Head of caudate nucleus (tissue), 42 donors: ENCODE data around the gene ADAM15.
A peak's percentile ranks its signal among the peaks of the same experiment; 100 is the strongest.

Source experiments
- DNase-seq, 42 donors: peaks; one replicate each; pipeline versions ENCODE4 v3.0.0 to v3.0.0-alpha.2; 2020 to 2021; ENCODE audit warnings: mixed read lengths in 7 of 42
- intact Hi-C: fragments of 100-400 bp; cut with DNase I; formaldehyde crosslinking; loops from one replicate; pipeline ENCODE4 v1.15.0; 2022

Gene ADAM15

GRCh38 chr1:155010211-155010918 lies 40.8 kb upstream of the ADAM15 start:
- intact Hi-C loops, result no loop called here
- DNase-seq, result peak in 1 of 42 donors; percentile 21

DNA sequence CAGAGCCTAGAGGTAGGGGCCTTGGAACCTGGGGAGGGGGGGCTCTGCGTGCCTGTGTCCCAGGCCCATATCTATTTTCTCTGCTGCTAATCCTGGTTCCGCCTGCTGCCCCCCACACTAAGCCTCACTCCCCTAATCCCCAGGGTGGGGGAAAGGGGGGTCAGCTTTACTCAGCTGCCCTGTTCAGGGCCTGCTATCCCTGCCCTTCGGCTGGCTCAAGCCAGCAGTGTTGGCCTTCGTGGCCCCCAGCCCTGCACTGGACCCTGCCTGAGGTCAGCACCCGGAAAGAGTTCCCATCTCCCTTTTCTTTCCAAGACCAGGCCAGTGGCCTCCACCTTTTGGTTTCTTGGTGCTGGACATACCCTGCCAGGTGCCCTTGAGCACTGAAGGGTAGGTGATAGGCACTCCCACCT lies 40.1 kb upstream of the ADAM15 start:
- intact Hi-C loops, result no loop called here

DNA sequence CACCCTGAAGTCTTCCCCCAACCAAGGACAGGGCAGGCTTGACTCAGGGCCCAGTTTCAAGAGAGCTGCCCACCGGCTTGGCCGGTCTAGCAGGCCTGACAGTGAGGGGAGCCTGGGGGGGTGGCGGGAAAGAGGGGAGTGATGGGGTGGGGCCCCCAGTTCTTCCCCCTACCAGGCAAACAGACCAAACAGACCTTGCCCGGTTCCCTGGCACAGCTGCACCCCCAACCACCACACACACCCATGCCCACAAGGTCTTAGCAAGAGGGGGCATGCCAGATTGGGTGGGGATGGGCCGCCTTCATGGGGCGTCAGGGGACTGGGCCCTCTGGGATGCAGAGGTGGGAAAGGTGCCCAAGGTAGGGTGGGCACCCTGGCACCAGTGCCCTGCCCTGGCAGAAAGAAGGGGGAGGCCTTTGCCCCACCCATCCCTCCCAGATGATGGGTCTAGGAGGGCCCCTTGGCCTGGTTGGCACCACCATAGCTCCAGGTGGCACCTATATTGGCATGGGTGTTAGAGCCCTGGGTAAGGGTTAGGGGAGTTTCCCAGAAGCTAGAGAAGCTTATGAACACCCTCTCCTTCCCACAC lies 39.6 kb upstream of the ADAM15 start:
- intact Hi-C loops, result no loop called here
- no peak for DNase-seq

More for the DNA sequence above, 40.1 kb upstream of the ADAM15 start:
- DNase-seq, result no peak

DNA sequence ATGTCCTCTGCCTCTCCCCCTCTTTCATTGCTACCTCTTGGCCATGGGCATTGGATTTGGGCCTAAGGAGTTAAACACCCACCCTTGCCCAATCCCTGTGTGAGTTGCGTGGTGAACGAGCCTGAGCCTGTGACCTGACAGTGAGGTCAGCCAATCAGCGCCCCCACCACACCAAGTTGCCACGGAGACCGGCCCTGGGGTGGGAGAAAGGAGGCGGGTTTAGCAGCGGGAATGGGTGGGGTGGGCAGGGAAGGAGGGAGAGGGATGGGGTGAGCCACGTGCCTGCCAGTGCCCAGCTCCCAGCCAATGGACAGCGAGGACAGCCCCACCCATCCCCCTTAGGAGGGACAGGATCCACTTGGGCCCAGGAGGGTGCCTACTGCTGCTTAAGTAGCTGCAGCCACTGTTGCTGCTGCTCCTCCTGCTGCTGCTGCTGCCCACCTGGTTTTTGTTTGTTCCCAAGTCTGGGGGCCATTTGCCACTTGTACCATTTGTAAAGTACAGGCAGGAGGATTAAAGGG lies 39.0 kb upstream of the ADAM15 start:
- intact Hi-C loops, result no loop called here
- DNase-seq, result peak; percentile 66 to 95 (median 85)

DNA sequence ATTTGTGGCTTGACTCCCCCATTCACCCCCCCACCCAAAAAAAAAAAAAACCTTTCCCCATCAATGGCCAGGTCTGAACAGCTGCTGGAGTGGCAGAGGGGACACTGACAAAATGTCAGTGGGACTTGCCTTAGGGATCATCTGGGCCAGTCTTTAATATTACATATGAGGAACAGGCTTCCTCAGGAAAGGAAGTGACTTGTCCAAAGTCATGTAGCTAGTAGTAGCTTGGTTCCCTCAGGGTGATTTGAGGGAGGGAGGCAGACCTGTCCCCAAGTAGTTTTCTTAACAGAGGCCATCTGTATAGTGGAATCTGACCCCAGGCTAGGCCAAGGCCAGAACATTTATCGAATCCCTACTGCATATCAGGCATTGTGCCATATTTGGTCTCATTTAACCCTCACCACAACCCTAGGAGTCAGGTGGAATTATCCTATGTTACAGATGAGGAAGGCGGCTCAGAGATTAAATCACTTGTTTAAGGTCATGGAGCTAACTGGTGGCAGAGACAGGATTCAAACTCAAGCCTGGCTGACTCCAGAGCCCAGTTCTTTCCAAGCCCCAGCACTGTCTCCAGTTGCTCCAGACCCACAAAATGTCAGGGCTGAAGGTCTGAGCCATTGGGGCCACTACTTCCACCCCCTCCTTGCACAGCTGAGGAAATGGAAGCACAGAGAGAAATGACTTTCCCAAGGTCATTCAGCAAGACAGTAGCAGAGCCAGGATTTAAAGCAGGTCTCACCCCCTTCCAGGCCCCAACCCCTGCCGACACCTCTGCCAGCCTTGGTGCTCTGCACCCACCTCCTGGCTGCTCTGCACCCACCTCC lies 38.1 kb upstream of the ADAM15 start:
- intact Hi-C loops, result no loop called here
- DNase-seq, result no peak

DNA sequence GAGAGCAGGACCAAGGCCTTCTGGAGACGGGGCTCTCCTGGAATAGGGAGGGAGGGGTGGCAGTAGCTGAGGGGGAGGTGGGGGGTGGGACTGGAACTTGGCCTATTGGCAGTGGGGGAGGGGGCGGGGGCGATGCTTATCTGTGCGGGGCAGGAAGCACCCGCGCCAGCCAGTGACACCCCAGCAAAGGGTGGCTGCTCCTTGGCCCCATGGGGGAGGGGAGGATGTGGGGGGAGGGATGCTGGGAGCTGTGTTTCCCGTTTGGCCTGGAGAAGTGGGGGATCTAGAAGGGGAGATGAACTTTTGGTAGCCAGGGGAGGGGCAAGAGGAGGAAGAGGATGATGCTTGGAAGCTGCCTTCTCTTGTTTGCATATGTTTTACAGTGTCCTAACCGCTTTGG lies 37.5 kb upstream of the ADAM15 start:
- no peak for DNase-seq
- intact Hi-C loops, result no loop called here

GRCh38 chr1:155014709-155015508 lies 36.2 kb upstream of the ADAM15 start:
- no peak for DNase-seq
- intact Hi-C loops, result no loop called here

GRCh38 chr1:155015527-155016230 lies 35.4 kb upstream of the ADAM15 start:
- no peak for DNase-seq

GRCh38 chr1:155016231-155016831 lies 34.8 kb upstream of the ADAM15 start:
- no peak for DNase-seq
- intact Hi-C loops, result no loop called here

More at GRCh38 chr1:155015527-155016230, 35.4 kb upstream of the ADAM15 start:
- intact Hi-C loops, result no loop called here

- intact Hi-C loops, result no loop called here
- DNase-seq, result peak; percentile 71 to 95 (median 89)
Observed at GRCh38 chr1:155017041-155017945, 33.8 kb upstream of the ADAM15 start.

GRCh38 chr1:155017946-155018316 lies 33.2 kb upstream of the ADAM15 start:
- DNase-seq, result no peak

DNA sequence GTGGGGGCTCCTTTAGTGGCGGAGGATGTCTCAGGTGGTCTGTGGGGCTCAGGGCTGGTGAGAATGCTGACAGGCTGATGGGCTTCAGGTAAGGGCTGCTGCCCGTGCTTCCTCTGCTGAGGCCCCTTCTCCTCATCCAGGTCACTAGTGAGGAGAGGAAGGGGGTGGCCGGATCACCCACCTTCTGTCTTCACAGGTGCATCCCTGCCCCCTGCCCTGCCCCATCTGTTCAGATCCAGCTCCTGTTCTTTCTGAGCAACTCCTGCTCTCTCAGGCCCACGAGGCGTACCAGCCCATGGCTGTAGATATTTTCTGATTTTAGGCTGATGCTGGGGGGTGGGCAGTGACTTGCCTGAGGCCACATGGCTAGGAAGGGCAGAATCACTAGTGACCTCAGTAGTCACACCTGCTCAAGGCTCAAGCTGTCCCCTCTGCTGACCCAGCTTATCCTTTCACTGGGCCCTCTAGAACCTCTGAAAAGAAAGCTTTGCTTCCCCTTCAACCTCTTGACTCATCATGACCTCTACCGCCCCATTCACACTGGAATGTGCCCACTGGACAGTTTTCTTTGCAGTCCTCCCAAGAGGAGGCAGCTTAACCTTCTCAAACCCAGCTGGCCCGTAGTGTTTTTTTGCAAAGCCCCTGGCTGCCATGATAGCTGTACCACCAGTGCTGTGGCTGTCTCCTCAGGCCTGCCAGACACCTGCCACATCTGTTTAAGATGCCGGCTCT lies 32.3 kb upstream of the ADAM15 start:
- intact Hi-C loops, result no loop called here

More at GRCh38 chr1:155017946-155018316, 33.2 kb upstream of the ADAM15 start:
- intact Hi-C loops, result no loop called here

GRCh38 chr1:155019377-155020245 lies 31.5 kb upstream of the ADAM15 start:
- intact Hi-C loops, result no loop called here
- DNase-seq, result peak in 10 of 42 donors; percentile 24 to 77 (median 48)

More for the DNA sequence above, 32.3 kb upstream of the ADAM15 start:
- DNase-seq, result no peak

GRCh38 chr1:155022136-155022926 lies 28.8 kb upstream of the ADAM15 start:
- DNase-seq, result no peak
- intact Hi-C loops, result no loop called here

DNA sequence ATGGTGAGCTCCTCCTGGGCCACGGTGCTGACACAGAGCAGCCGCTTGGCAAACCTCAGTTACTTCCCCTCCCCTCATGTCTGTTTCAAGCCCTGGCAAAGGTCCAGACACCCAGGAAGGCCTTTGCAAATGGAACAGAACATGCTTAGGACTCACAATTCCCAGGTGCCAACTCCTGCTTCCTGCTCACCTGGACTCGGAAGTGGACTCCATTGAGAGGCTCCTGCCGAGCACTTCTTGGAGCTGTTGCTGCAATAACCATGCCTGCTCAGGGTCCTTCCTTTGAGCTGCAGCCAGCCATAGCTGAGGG lies 28.2 kb upstream of the ADAM15 start:
- no peak for DNase-seq
- intact Hi-C loops, result no loop called here
